Lower lobe of right lung (tissue), 2 donors: Measurements from ENCODE around the gene NBAS. TPM values are rescaled to one million over a fixed set of nuclear protein-coding genes. Genes with fewer than 3 reads are reported as not detected.

Experiments used
- ATAC-seq, 2 donors: fragments of 200-7000 bp; cut with Tn5 transposase; one replicate each; pipeline ENCODE4 v1.9.1; 2020 to 2022; ENCODE audit warnings: mild to moderate bottlenecking in 2 of 2, moderate library complexity in 2 of 2
- DNase-seq: peaks from one replicate; pipeline ENCODE4 v3.0.0-alpha.2; 2020
- H3K27ac ChIP-seq: fragments of 200-600 bp; one replicate; pipeline ENCODE4 v1.8.0; 2022
- H3K27me3 ChIP-seq: fragments of 200-600 bp; one replicate; pipeline ENCODE4 v1.8.0; 2022; ENCODE audit warnings: low read depth
- H3K36me3 ChIP-seq: fragments of 200-600 bp; one replicate; pipeline ENCODE4 v1.8.0; 2022; ENCODE audit warnings: mild to moderate bottlenecking
- H3K4me1 ChIP-seq: fragments of 200-600 bp; one replicate; pipeline ENCODE4 v1.8.0; 2022
- H3K4me3 ChIP-seq: fragments of 200-600 bp; one replicate; pipeline ENCODE4 v1.8.0; 2022; ENCODE audit warnings: mild to moderate bottlenecking
- H3K9me3 ChIP-seq: fragments of 200-600 bp; one replicate; pipeline ENCODE4 v1.8.0; 2022
- CTCF ChIP-seq: fragments of 200-600 bp; IDR thresholded peaks from one replicate; pipeline ENCODE4 v1.8.0; 2022; ENCODE audit warnings: antibody characterized with exemption, mild to moderate bottlenecking
- intact Hi-C: fragments of 100-400 bp; cut with DNase I; formaldehyde crosslinking; loops from one replicate; pipeline ENCODE4 v1.11.0; 2022
- total RNA-seq: library from RNA; stranded (reverse); fragmentation: NEBNext Ultra II Directional; extraction: Animal tissue kit (Norgen Biotek cat#: 25700); gene quantifications from one replicate; pipeline ENCODE4 v1.2.1, GENCODE V29; 2021
- donor health status: DM: no; HTN: yes; CAD: no; lungs with severe emphysema.

Gene NBAS
- total RNA-seq, 1 donor from 2014 or later, result 42.4 TPM

DNA sequence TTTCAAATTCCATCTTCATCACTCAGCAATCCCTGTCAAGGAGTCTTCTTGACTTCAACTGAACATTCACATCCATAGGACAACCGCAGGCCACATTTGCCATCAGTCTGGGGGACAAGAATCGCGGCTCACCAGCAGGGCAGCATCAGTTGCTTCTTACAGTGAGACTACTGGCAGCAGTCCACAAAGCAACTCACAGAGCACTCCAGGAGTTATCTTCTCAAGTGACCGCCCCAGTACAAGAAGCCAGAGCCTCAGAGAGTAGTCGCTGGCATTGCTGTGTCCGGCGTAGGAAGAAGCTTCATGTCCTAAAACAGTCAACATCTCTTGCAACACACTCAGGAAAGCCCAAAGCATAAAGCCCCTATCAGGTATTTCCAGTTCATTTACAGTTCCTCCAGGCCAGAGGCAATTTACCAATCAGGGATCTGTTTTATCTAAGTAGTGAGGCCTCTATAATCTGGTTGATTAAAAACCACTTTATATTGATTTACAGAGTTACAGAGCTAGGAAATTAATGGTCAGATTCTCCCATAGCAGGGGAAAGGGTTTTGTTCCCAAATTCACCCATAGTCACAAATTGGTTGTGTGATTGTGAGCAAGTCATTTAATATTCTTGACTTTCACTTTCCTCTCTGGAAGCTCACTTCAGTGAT, 177.3 kb downstream of the NBAS start:
- H3K27ac ChIP-seq, result no peak overlapping the region
- no peak for TF ChIP-seq CTCF
- no peak overlapping the region for H3K4me3 ChIP-seq
- no peaks in the 10 kb centered on the region for H3K9me3 ChIP-seq
- intact Hi-C loops, result no loop called here
- ATAC-seq, result no peak
- H3K4me1 ChIP-seq, result no peaks in the 10 kb centered on the region
- no peaks in the 10 kb centered on the region for H3K27me3 ChIP-seq
- no peak for DNase-seq
- H3K36me3 ChIP-seq, result peaks cover 28% of the 10 kb centered on the region

- Histone ChIP-seq H3K4me3 (no peak overlapping the region), H3K36me3 (peaks cover 42% of the 10 kb centered on the region), H3K9me3 (no peaks in the 10 kb centered on the region), H3K4me1 (no peaks in the 10 kb centered on the region), H3K27ac (no peak overlapping the region), H3K27me3 (no peaks in the 10 kb centered on the region)
- no peak for DNase-seq
- no peak for TF ChIP-seq CTCF
- intact Hi-C loops, result no loop called here
- ATAC-seq, result no peak
Observed at GRCh38 chr2:15378148-15378908, 182.8 kb downstream of the NBAS start.

DNA sequence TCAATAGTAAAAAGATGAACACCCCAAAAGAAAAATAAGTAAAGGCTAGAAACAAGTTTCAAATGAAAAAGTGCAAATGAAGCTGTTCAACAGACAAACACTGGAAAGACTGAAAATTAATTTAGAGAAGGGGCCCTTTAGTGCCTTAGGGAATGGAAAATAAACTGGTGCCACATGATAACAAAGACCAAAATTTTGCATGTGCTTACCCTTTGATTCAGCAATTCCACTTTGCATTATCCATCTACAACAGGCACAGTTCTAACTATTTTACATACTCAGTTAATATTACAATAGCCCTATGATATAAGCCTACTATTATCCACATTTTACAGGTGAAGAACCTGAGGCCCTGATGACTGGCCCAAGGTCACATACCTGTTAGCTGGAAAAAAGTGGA, 183.9 kb downstream of the NBAS start:
- Histone ChIP-seq H3K27ac (no peak overlapping the region), H3K36me3 (peaks cover 34% of the 10 kb centered on the region), H3K9me3 (no peaks in the 10 kb centered on the region), H3K4me1 (no peaks in the 10 kb centered on the region), H3K27me3 (no peaks in the 10 kb centered on the region), H3K4me3 (no peak overlapping the region)
- ATAC-seq (no peak), DNase-seq (no peak)
- no peak for TF ChIP-seq CTCF
- intact Hi-C loops, result no loop called here

GRCh38 chr2:15372019-15372418, 189.1 kb downstream of the NBAS start:
- intact Hi-C loops, result no loop called here
- DNase-seq (no peak), ATAC-seq (no peak)
- Histone ChIP-seq H3K4me3 (no peak overlapping the region), H3K27ac (no peak overlapping the region), H3K4me1 (no peaks in the 10 kb centered on the region), H3K27me3 (no peaks in the 10 kb centered on the region), H3K36me3 (peaks cover 31% of the 10 kb centered on the region), H3K9me3 (no peaks in the 10 kb centered on the region)
- no peak for TF ChIP-seq CTCF

DNA sequence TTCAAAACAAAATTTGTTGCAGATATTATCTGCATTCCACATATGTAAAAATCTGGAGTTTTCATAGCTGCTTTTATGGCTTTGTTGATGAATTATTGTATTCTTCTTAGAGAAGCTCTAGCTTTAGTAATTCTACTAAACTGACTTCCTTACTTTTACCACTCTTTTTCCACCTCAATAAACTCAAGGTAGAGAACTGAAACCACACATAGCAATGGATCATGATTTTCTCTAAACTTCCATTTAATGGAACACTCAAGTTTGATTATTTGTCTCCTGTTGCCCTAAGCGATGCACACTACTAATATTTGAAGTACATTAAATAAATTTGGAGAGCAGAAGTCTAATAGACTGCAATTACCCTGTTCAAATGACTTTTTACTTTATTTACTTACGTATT, 192.0 kb downstream of the NBAS start:
- Histone ChIP-seq H3K4me3 (no peak overlapping the region), H3K27ac (no peak overlapping the region), H3K36me3 (peaks cover 29% of the 10 kb centered on the region), H3K4me1 (no peaks in the 10 kb centered on the region), H3K27me3 (no peaks in the 10 kb centered on the region), H3K9me3 (no peaks in the 10 kb centered on the region)
- ATAC-seq (no peak), DNase-seq (no peak)
- intact Hi-C loops, result no loop called here
- TF ChIP-seq CTCF, result no peak
